Measurements from ENCODE around the gene FBXO27.
"Not testable (repeated sequence)": the region's sequence is repeated elsewhere in the genome, so short reads cannot be mapped to it uniquely, and the experiment has no call there.

- TF ChIP-seq CTCF, POLR2A (IDR thresholded peaks at IDR 0.05): not testable (repeated sequence)
Observed at GRCh38 chr19:38997576-38997975, 34.8 kb downstream of the FBXO27 start.
